ENCODE data around the gene RFTN1.

Gene RFTN1

DNA sequence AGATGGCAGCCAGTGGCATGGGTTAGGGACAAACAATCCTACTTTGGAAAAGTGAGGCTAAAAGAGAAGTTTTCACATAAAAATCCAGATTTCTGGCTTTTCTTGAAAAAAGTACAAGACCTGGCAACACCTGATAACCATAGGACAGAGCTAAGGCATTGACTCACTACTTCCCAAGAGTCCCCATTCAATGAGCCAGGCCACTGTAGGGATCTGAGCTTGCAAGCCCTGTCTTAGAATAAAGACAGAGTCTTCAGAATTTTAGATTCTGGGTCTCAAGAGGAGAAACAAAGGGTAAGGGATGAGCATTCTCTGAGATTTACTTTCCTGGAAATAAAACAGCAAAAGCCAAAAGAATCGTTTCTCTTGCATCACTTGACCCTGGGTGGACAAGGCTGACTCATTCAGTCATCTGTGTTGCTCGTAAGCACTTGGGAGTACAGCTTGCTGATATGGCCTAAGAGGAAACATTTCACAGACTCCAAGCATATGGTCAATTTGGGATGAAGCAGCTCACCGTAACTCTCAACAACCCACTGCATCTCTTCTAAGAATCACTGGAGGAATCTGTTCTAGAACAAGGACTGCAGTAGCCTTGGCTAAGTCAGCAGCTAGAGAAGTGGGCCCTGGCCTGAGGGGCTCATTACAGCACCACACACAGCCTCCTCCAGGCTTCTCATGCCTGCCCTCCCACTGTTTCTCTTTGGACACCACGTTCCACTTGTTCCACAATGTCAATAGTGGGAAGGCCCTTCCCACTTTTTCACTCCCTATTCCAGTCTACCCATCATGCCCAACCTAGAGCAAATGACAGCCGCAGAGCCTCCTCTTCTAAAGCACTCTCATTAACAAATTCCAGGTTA lies 86.2 kb downstream of the RFTN1 start:
- peak; percentile 85 for DNase-seq

DNA sequence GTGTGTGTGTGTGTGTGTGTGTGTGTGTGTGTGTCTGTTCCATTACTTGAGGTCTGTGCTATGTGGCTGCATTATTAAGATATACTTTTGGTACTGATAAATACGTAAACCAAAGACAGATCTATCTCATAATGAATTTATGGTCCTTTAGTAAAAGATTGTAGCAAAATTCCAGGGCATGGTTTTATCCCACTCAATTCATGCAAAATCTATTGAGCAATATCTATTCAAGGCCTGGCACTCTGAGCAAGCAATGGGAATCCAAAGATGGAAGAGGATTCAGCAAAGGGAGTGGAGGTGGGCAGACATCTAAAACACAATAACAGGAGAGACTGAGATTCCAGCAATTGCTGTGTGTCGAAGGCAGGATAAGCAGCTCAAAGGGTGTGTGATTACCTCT lies 86.8 kb downstream of the RFTN1 start:
- no peak for DNase-seq

- no peak for DNase-seq
These were observed 87.5 kb downstream of the RFTN1 start for GRCh38 chr3:16426029-16426400.

DNA sequence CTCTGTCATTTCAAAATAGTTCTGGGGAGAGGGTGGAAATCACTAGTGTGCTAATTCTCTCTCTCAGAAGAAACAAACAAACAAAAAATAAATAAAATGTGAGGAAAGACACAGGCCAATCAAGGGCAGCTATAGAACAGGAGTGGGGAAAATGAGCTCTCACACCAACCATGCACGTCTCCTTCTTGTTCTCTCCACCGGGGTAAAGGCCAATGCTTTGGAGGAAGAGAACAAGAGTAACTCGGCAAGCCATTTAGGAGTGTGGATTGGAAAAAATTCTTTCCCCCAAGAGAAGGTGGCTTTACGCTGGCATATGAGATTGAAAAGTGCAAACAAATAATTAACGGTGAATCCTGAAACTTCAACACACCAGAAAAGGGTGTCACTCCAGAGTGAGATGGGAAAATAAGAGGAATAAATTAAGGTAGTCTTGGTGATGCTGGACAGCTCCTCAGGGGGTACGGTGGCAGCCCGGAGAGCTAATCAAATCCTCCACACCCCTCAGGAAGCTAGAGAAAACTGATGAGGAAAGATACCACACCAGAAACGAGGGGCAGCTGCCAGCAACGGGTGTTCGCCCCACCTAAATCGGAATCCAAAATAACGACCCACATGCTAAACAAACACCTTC lies 88.0 kb downstream of the RFTN1 start:
- DNase-seq = no peak

GRCh38 chr3:16423947-16424673 lies 89.4 kb downstream of the RFTN1 start:
- no peak for DNase-seq

- no peak for DNase-seq
These were observed 90.2 kb downstream of the RFTN1 start for GRCh38 chr3:16423298-16423697.

DNA sequence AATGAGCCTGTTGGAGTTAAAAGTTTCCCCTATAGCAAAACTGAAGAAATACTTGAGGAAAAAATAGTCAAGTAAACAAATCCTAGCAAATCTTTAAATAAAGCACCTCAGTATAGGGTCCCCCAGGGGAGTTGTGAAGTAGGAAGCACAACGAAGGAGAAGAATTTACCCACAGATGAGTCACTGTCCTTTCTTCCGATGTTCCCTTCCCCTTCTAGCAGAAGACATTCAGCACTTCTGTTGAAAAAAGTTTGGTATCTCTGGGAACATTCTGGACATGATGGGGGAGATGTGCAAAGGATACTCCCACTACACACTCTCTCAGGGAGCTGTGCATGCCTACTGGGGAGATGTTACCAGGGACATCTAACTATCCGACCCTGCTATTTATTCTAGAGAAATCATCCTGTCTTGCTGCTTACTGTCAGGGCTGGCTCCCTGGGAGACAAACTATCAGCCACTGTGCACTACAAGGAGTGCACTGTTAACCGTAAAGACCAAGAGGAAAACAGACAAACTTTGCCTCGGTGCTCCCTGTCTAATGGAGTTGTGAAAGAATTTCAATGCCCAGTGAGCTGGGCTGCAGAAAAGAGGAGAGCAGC lies 93.8 kb downstream of the RFTN1 start:
- peak; percentile 34 for DNase-seq

- no peak for DNase-seq
These were observed 95.4 kb downstream of the RFTN1 start for GRCh38 chr3:16417945-16418739.

DNA sequence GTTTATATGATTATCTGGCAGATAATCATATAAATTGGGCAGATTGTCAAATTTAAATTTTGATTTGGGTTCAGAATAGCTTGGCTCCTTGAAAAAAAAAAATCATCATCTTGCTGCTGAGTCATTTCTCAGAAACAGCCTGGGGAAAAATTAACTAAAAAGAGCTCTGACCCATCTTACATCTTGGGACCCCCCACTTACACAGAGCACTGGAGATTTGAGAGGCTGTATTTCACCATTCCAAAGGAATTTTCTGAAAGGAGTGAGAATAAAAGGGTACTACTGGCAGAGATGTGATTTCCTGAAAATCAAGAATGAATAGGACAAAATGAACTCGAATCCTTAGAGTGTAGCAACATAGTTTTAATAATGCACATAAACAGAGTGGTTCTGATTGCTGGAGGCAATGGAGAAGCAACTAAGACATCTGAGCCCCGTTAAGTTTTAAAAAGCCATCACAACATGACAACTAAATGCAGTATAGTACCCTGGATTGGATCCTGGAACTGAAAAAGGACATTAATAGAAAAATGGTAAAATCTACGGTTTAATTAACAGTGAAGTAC lies 97.5 kb downstream of the RFTN1 start:
- DNase-seq = no peak

GRCh38 chr3:16413321-16413720 lies 100.2 kb downstream of the RFTN1 start:
- no peak for DNase-seq

DNA sequence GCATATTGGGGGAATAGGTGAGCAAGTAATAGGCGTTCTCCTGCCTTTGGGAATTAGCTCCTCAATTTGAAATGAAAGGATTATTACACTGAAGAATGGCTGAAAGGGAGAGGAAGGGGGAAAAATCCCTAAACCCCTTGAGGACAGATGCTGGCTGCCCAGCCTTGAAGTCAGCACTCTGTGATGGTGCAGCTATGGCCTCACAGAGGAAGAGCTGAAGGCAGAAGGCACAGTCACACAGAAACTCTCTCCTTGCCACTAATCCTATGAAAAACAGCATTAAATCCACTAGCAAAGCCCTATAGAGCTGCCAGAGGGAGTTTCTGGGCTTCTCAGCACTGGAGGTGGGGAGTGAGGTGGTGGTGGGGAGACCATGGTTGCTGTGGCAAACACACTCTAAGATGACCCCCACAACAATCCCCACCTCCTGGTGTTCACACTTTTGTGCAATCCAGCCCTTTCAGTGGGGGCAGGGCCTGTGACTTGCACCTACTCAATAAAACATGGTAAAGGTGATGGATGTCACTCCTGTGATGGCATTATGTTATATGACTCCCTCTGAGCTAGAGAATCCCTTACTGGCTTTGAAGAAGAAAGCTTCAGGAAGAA lies 101.2 kb downstream of the RFTN1 start:
- no peak for DNase-seq

GRCh38 chr3:16411441-16411840 lies 102.1 kb downstream of the RFTN1 start:
- peak; percentile 42 for DNase-seq

DNA sequence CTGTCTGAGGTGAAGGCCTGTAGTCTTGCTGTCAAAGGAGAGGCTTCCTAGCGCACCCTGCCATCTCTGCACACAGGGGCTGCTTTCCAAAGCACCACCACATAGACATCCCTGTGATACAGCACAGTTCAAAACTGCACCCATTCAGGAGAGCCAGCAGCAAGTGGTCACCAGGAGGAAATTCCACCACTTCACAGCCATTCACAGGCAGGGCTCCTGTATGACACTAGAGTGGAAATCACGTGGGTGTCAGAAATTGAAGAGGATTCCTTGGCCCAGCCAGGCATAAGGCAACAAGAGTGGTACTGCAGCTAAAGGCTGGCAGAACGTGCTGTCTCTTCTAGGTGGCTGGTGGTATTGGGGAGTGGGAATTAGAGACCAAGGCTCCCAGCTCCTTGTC lies 102.8 kb downstream of the RFTN1 start:
- DNase-seq = no peak

GRCh38 chr3:16409032-16409431 lies 104.5 kb downstream of the RFTN1 start:
- DNase-seq = no peak

DNA sequence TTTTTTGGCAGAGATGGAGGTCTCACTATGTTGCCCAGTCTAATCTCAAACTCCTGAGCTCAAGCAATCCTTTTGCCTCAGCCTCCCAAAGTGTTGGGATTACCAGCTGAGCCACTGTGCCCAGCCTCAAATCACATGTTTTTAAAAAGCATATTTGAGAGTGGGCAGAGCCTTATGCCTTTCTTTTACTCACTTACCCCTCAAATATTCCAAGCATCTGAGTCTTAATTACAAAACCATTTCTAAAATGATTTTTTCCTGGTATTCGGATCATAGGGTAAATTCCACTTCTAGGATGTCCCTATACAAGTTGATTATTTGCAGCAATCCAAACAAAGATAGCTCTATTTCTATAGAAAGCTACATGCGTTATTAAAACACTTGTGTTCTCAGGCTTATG lies 106.1 kb downstream of the RFTN1 start:
- DNase-seq = no peak

DNA sequence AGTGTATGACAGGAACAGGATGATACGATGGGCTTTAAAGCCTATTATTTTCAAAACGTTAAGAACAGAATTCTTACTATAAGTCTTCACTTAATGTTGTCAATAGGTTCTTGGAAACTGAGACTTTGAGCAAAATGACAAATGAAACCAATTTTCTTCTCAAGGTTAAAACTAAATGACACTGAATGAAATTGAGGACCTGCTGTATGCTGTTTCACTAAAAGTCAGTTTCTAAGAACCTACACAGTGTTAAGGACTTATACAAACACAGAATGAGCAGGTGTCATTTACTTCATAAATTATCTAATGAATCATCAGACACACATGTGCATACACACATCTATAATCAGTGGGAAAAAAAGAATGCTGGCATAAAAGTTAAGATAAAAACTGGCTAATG lies 106.9 kb downstream of the RFTN1 start:
- DNase-seq = no peak

DNA sequence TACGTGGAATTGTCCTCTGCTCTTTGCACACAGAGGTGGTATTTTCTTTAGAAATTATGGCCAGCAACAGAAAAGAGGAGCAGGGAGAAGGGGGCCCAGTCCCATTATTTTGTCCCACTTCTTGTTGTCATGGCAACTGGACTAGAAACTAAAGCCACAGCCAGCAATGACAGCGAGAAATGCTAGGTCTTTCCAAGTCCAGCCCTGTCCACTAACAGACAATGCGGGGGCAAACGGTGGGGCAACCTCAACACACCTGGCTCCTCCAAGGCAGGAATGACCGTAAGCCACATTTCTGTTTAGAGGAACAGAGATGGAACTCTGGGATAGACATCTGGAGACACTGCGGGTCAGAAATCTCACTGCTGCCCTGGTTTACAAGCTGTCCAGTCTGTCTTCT lies 107.3 kb downstream of the RFTN1 start:
- no peak for DNase-seq

- DNase-seq = no peak
These were observed 109.1 kb downstream of the RFTN1 start for GRCh38 chr3:16404349-16404895.

DNA sequence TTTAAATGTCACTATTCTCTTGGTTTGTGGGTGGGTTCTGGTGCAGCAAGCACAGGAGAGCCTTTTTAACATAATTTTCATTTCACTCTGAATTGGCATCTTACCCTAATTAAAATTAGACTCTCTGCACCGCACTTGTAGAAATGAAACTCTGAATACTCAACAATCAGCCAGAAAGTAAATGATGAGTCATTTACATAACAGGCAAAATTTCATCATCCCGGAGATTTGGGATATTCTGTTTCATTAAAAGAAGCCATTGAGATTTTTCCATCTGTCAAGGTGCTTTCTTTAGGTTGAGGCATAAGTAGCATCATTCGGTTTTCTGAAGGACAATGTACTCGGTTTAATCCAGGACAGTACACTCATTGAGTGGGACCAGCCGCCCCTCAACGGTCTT lies 111.0 kb downstream of the RFTN1 start:
- DNase-seq = peak; percentile 43

- DNase-seq = peak; percentile 30
These were observed 112.2 kb downstream of the RFTN1 start for GRCh38 chr3:16401273-16401672.

DNA sequence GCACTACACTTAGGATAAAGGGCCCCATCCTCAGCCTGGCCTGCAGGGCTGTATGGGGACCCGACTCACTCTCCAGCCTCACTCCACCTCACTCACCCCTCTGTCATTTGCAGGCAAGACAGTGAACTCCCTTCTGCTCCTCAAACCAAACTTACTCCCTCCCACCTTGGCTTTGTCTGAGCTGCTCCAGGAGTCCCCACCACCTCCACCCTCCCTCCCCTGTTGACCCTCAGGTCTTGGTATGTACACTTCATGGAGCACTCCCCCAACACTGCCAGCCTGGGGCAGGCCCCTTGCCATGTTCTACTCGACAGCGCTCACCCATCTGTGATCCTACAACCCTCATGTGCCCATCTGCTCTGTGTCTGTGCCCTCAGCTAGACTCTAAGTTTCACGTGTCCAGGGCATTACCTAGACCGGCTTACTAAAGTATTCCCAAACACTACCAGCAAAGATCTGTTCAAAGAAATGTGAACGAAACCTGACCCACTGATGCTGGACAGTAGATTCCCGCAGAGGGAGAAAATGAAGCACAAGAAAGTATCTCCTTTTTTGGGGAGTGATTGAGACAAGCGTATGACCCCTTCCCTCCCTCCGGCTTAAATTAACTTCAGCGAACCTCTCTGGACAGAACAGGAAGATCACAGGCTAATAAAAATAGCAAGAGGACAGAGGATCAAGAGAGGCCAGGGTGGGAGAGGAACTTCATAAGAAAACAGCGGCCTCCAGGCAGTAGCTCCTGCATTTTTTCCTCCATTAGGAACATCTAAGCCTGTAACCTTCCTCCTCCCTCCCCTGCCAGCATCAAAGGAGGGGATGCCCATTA lies 113.2 kb downstream of the RFTN1 start:
- DNase-seq = no peak

Measured in MV-4-11 (cell line).